SK-N-SH (cell line): ENCODE measurements around the gene EPHA3. TPM values are rescaled to one million over a fixed set of nuclear protein-coding genes. Genes with fewer than 3 reads are reported as not detected.

Experiments
- CTCF ChIA-PET: fragments of 300-600, 350-600 bp; formaldehyde crosslinking; extraction: SDS; loops from one replicate; lab custom pipeline; 2021; lab: Yijun Ruan, JAX
- POLR2A ChIA-PET: fragments of 350-600 bp; sonication (Branson Sonifier 250); formaldehyde crosslinking; extraction: SDS; loops from one replicate; lab custom pipeline; 2020; ENCODE audit warnings: antibody characterized with exemption, inconsistent platforms; lab: Yijun Ruan, JAX
- DNase-seq: peaks from one replicate; pipeline ENCODE4 v3.0.0; 2012
- H2AFZ ChIP-seq: fragments of 200-600 bp; sonication (generic); 2 replicates; pipeline ENCODE4 v1.8.1; 2016; ENCODE audit warnings: antibody characterized with exemption, mild to moderate bottlenecking, low read depth
- H3F3A ChIP-seq: fragments of 200-600 bp; sonication (generic); replicated peaks from 2 replicates; pipeline ENCODE3; 2016; ENCODE audit warnings: antibody characterized with exemption, mild to moderate bottlenecking; ENCODE audit not compliant: insufficient read depth
- H3K27ac ChIP-seq, 2 experiments: fragments of 200-500 bp in 1 of 2; fragments of 200-600 bp in 1 of 2; sonication (Bioruptor generic) in 1 of 2; sonication (generic), shearing (Covaris generic) in 1 of 2; 2 replicates each; pipeline versions ENCODE4 v1.5.1 to v1.6.1; 2014 to 2016; ENCODE audit warnings: low read depth in 2 of 2, inconsistent platforms in 1 of 2, low read length in 1 of 2, mild to moderate bottlenecking in 1 of 2, mixed read lengths in 1 of 2
- H3K27me3 ChIP-seq: fragments of 200-600 bp; sonication (generic), shearing (Covaris generic); 2 replicates; pipeline ENCODE4 v1.6.1; 2016; ENCODE audit warnings: mixed run types; ENCODE audit not compliant: insufficient read depth
- H3K36me3 ChIP-seq, 2 experiments: fragments of 200-500 bp in 1 of 2; fragments of 200-600 bp in 1 of 2; sonication (Bioruptor generic) in 1 of 2; sonication (generic) in 1 of 2; replicated peaks in 1 of 2; 2 replicates each; pipeline versions ENCODE3 to v1.5.1; 2014 to 2016; ENCODE audit warnings: low read length in 1 of 2, mild to moderate bottlenecking in 1 of 2; ENCODE audit not compliant: insufficient read depth in 2 of 2, control insufficient read depth in 1 of 2
- H3K4me1 ChIP-seq, 2 experiments: fragments of 200-500 bp in 1 of 2; fragments of 200-600 bp in 1 of 2; sonication (Bioruptor generic) in 1 of 2; sonication (generic), shearing (Covaris generic) in 1 of 2; 2 replicates each; pipeline versions ENCODE4 v1.5.1 to v1.6.1; 2014 to 2016; ENCODE audit warnings: low read depth in 1 of 2, low read length in 1 of 2, mixed run types in 1 of 2; ENCODE audit not compliant: insufficient read depth in 2 of 2, control insufficient read depth in 1 of 2
- H3K4me2 ChIP-seq: fragments of 200-600 bp; sonication (generic), shearing (Covaris generic); 2 replicates; pipeline ENCODE4 v1.6.1; 2017; ENCODE audit warnings: mixed run types
- H3K4me3 ChIP-seq, 2 experiments: fragments of 200-500 bp in 1 of 2; fragments of 200-600 bp in 1 of 2; sonication (Bioruptor generic) in 1 of 2; sonication (generic), shearing (Covaris generic) in 1 of 2; 2 replicates each; pipeline versions ENCODE4 v1.5.1 to v1.8.1; 2014 to 2016; ENCODE audit warnings: low read depth in 2 of 2, inconsistent platforms in 1 of 2, low read length in 1 of 2, mild to moderate bottlenecking in 1 of 2, mixed read lengths in 1 of 2, moderate library complexity in 1 of 2
- H3K79me2 ChIP-seq: fragments of 200-600 bp; sonication (generic); 2 replicates; pipeline ENCODE4 v1.8.1; 2017; ENCODE audit warnings: mild to moderate bottlenecking; ENCODE audit not compliant: insufficient read depth
- H3K9ac ChIP-seq: fragments of 200-600 bp; sonication (generic); 2 replicates; pipeline ENCODE4 v1.6.1; 2017; ENCODE audit warnings: mixed run types
- H3K9me2 ChIP-seq: fragments of 200-600 bp; sonication (generic); 2 replicates; pipeline ENCODE4 v1.6.1; 2017; ENCODE audit warnings: mixed run types
- H3K9me3 ChIP-seq: fragments of 200-600 bp; sonication (generic); 2 replicates; pipeline ENCODE4 v1.6.1; 2017; ENCODE audit warnings: mixed run types, mild to moderate bottlenecking, moderate library complexity
- H4K20me1 ChIP-seq: fragments of 200-600 bp; sonication (generic); 2 replicates; pipeline ENCODE4 v1.6.1; 2017; ENCODE audit warnings: mild to moderate bottlenecking, mixed run types; ENCODE audit not compliant: insufficient read depth
- EP300 ChIP-seq, 2 experiments: IDR thresholded peaks; 2 replicates each; pipeline versions ENCODE4 v1.4.0 to v1.6.1; 2012; ENCODE audit warnings: borderline replicate concordance in 1 of 2, low read depth in 1 of 2, low read length in 1 of 2
- FOXJ3 ChIP-seq: sonication (generic); formaldehyde crosslinking; IDR thresholded peaks from 2 replicates; pipeline ENCODE4 v1.5.1; 2020; ENCODE audit warnings: mild to moderate bottlenecking, missing genetic modification reagents
- FOXM1 ChIP-seq: IDR thresholded peaks from 2 replicates; pipeline ENCODE4 v1.4.0; 2012; ENCODE audit warnings: low read depth, mild to moderate bottlenecking
- MEF2A ChIP-seq: IDR thresholded peaks from 2 replicates; pipeline ENCODE4 v1.4.0; 2012; ENCODE audit warnings: low read depth, borderline replicate concordance
- NRF1 ChIP-seq: IDR thresholded peaks from 2 replicates; pipeline ENCODE4 v1.6.1; 2012; ENCODE audit warnings: low read depth, mild to moderate bottlenecking, low read length
- POLR2AphosphoS5 ChIP-seq: IDR thresholded peaks from 2 replicates; pipeline ENCODE4 v1.6.1; 2012; ENCODE audit warnings: low read depth, low read length
- RCOR1 ChIP-seq: fragments of 150-350 bp; IDR thresholded peaks from 2 replicates; pipeline ENCODE4 v1.6.1; 2017; ENCODE audit warnings: antibody characterized with exemption, low read length
- RXRA ChIP-seq: IDR thresholded peaks from 2 replicates; pipeline ENCODE4 v1.4.0; 2012; ENCODE audit warnings: low read depth, mild to moderate bottlenecking, borderline replicate concordance
- WGBS: methylation state at CpG from one replicate; pipeline ENCODE4 v1.1.6; 2017; ENCODE audit warnings: low lambda C conversion rate; 5-methylcytosine and 5-hydroxymethylcytosine counted together
- polyA plus RNA-seq, 3 experiments: library from polyadenylated mRNA; depleted of rRNA; stranded (reverse); fragments of >200 nt; gene quantifications; 2 replicates each; pipeline ENCODE4 v1.2.3, GENCODE V29; 2012
- TF ChIP-seq, protein P1 (sequence below): fragments of 150-350 bp; IDR thresholded peaks from 2 replicates; pipeline ENCODE4 v1.6.1; 2017; ENCODE audit warnings: antibody characterized with exemption, low read length, low read depth, borderline replicate concordance
- TF ChIP-seq, protein P2 (sequence below): fragments of 200-600 bp; sonication (generic); IDR thresholded peaks from 2 replicates; pipeline ENCODE4 v1.6.1; 2017; ENCODE audit warnings: antibody characterized with exemption, mild to moderate bottlenecking, moderate library complexity
- TF ChIP-seq, protein P3 (sequence below): IDR thresholded peaks from 2 replicates; pipeline ENCODE4 v1.4.0; 2012; ENCODE audit warnings: low read depth

Gene EPHA3
- polyA plus RNA-seq, 1 of the 3 experiments (the other 2 are of a cell fraction): not detected

DNA sequence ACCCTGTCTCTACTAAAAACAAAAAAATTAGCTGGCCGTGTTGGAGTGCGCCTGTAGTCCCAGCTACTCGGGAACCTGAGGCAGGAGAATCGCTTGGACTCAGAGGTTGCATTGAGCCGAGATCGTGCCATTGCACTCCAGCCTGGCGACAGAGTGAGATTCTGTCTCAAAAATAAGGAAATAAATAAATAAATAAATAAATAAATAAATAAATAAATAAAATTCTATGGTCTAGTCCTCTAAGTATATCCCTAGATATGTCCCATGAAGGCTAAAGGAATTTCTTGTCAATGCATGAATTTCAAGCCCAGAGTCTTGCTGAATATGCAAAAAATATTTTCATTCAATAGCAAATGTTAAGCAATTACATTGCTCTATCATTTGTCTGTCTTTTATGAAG is 149.0 kb downstream of the EPHA3 start:
- H3K4me3 ChIP-seq: no peak overlapping the region
- no peaks in the 10 kb centered on the region for H3K36me3 ChIP-seq
- H3K9ac ChIP-seq: no peak overlapping the region
- H3K27ac ChIP-seq: no peak overlapping the region
- no peaks in the 10 kb centered on the region for H3K79me2 ChIP-seq
- H3K27me3 ChIP-seq: no peaks in the 10 kb centered on the region
- H3F3A ChIP-seq: no peaks in the 10 kb centered on the region
- 20% methylated on average over 7 of the region's 7 CpGs for WGBS
- no peaks in the 10 kb centered on the region for H3K9me2 ChIP-seq
- H2AFZ ChIP-seq: no peak overlapping the region
- H3K4me1 ChIP-seq: no peaks in the 10 kb centered on the region
- CTCF ChIA-PET: no interaction called here
- no peak for DNase-seq
- TF ChIP-seq, protein P1, sequence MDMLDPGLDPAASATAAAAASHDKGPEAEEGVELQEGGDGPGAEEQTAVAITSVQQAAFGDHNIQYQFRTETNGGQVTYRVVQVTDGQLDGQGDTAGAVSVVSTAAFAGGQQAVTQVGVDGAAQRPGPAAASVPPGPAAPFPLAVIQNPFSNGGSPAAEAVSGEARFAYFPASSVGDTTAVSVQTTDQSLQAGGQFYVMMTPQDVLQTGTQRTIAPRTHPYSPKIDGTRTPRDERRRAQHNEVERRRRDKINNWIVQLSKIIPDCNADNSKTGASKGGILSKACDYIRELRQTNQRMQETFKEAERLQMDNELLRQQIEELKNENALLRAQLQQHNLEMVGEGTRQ: no peak
- TF ChIP-seq RCOR1 (no peak), FOXJ3 (CRISPR knock-in tag) (no peak), EP300 (IDR thresholded peaks at IDR 0.05; ENCODE audit: borderline replicate concordance in 1 of 2, low read depth in 1 of 2, low read length in 1 of 2) (no peak), FOXM1 (no peak), NRF1 (no peak), MEF2A (no peak), POLR2AphosphoS5 (no peak)
- TF ChIP-seq, protein P2, sequence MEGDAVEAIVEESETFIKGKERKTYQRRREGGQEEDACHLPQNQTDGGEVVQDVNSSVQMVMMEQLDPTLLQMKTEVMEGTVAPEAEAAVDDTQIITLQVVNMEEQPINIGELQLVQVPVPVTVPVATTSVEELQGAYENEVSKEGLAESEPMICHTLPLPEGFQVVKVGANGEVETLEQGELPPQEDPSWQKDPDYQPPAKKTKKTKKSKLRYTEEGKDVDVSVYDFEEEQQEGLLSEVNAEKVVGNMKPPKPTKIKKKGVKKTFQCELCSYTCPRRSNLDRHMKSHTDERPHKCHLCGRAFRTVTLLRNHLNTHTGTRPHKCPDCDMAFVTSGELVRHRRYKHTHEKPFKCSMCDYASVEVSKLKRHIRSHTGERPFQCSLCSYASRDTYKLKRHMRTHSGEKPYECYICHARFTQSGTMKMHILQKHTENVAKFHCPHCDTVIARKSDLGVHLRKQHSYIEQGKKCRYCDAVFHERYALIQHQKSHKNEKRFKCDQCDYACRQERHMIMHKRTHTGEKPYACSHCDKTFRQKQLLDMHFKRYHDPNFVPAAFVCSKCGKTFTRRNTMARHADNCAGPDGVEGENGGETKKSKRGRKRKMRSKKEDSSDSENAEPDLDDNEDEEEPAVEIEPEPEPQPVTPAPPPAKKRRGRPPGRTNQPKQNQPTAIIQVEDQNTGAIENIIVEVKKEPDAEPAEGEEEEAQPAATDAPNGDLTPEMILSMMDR: no peak
- TF ChIP-seq, protein P3, sequence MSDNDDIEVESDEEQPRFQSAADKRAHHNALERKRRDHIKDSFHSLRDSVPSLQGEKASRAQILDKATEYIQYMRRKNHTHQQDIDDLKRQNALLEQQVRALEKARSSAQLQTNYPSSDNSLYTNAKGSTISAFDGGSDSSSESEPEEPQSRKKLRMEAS: no peak
- H3K9me3 ChIP-seq: no peaks in the 10 kb centered on the region
- POLR2A ChIA-PET: no interaction called here
- no peaks in the 10 kb centered on the region for H4K20me1 ChIP-seq
- H3K4me2 ChIP-seq: no peak overlapping the region

DNA sequence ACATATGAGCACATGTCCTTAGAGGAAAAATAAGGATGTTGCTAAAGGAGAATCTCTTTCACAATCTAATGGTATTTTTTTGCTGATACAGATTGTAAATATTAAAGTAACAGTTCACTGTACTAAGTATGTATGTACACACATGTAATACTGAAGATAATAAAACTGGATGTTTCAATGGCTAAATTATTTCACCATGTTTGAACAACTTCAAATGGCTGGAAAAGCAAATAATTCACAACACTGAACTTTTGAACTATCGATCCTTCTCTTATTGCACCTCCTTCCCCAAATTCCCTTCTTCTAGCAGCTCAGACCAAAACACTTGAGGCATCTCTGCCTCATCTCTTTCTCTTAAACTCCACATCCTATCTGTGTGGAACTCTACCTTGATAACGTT is 149.5 kb downstream of the EPHA3 start:
- H3K4me2 ChIP-seq: no peak overlapping the region
- no peaks in the 10 kb centered on the region for H3K4me1 ChIP-seq
- no peaks in the 10 kb centered on the region for H3K36me3 ChIP-seq
- TF ChIP-seq RXRA (no peak), MEF2A (no peak)
- no peaks in the 10 kb centered on the region for H3K9me3 ChIP-seq
- H3K4me3 ChIP-seq: no peak overlapping the region
- H3K9me2 ChIP-seq: no peaks in the 10 kb centered on the region
- no peaks in the 10 kb centered on the region for H3K27me3 ChIP-seq
- DNase-seq: no peak
- H4K20me1 ChIP-seq: no peaks in the 10 kb centered on the region
- WGBS: 0% methylated on average over 2 of the region's 2 CpGs
- no peaks in the 10 kb centered on the region for H3F3A ChIP-seq
- H2AFZ ChIP-seq: no peak overlapping the region
- H3K9ac ChIP-seq: no peak overlapping the region
- no peaks in the 10 kb centered on the region for H3K79me2 ChIP-seq
- ChIA-PET CTCF (no interaction called here), POLR2A (no interaction called here)
- no peak overlapping the region for H3K27ac ChIP-seq
